Smooth muscle cell (in vitro differentiated cells): Measurements from ENCODE around the gene CSDE1. TPM values are rescaled to one million over a fixed set of nuclear protein-coding genes. Genes with fewer than 3 reads are reported as not detected.

Experiments
- DNase-seq: peaks from one replicate; lab custom pipeline; 2025; ENCODE audit not compliant: unreplicated experiment; lab: John Stamatoyannopoulos, UW
- H2AFZ ChIP-seq: fragments of 200-600 bp; sonication (generic); 2 replicates; pipeline ENCODE4 v1.6.0; 2016; ENCODE audit warnings: antibody characterized with exemption, low read depth, mild to moderate bottlenecking
- H3F3A ChIP-seq: fragments of 200-600 bp; sonication (generic); 2 replicates; pipeline ENCODE4 v1.6.0; 2017; ENCODE audit warnings: antibody characterized with exemption, low read depth
- H3K27ac ChIP-seq: fragments of 200-600 bp; sonication (generic); 2 replicates; pipeline ENCODE4 v1.5.1; 2016; ENCODE audit warnings: low read depth, mild to moderate bottlenecking
- H3K27me3 ChIP-seq: fragments of 200-600 bp; sonication (generic); 2 replicates; pipeline ENCODE4 v1.6.1; 2016; ENCODE audit warnings: low read depth, mild to moderate bottlenecking
- H3K36me3 ChIP-seq: fragments of 200-600 bp; sonication (generic); 2 replicates; pipeline ENCODE4 v1.5.1; 2016; ENCODE audit warnings: low read depth
- H3K4me1 ChIP-seq: fragments of 200-600 bp; sonication (generic); 2 replicates; pipeline ENCODE4 v1.5.1; 2016; ENCODE audit warnings: low read depth
- H3K4me2 ChIP-seq: fragments of 200-600 bp; sonication (generic); 2 replicates; pipeline ENCODE4 v1.6.0; 2016; ENCODE audit warnings: mild to moderate bottlenecking
- H3K4me3 ChIP-seq: fragments of 200-600 bp; sonication (generic); 2 replicates; pipeline ENCODE4 v1.5.1; 2016; ENCODE audit warnings: mild to moderate bottlenecking
- H3K79me2 ChIP-seq: fragments of 200-600 bp; sonication (generic); 2 replicates; pipeline ENCODE4 v1.6.0; 2016; ENCODE audit warnings: low read depth, mild to moderate bottlenecking
- H3K9ac ChIP-seq: fragments of 200-600 bp; sonication (generic); 2 replicates; pipeline ENCODE4 v1.6.0; 2016; ENCODE audit warnings: low read depth
- H3K9me3 ChIP-seq: fragments of 200-600 bp; sonication (generic); replicated peaks from 2 replicates; pipeline ENCODE4 v1.5.1; 2016; ENCODE audit warnings: low read depth
- H4K20me1 ChIP-seq: fragments of 200-600 bp; sonication (generic); 2 replicates; pipeline ENCODE4 v1.6.0; 2016; ENCODE audit warnings: low read depth
- CTCF ChIP-seq: fragments of 200-600 bp; sonication (generic); IDR thresholded peaks from 2 replicates; pipeline ENCODE4 v1.5.1; 2017; ENCODE audit warnings: borderline replicate concordance, mild to moderate bottlenecking, antibody characterized with exemption; ENCODE audit not compliant: insufficient read depth, poor library complexity, severe bottlenecking
- WGBS: methylation state at CpG from one replicate; pipeline ENCODE4 v1.1.7; 2016; ENCODE audit warnings: low lambda C conversion rate; 5-methylcytosine and 5-hydroxymethylcytosine counted together
- polyA plus RNA-seq: library from polyadenylated mRNA; unstranded; fragments of >200 nt; fragmentation: Nextera tagmentation; extraction: Ambion mirVana; gene quantifications from 2 replicates; pipeline ENCODE4 v1.2.1, GENCODE V29; 2016
- small RNA-seq: library from RNA; depleted of rRNA; stranded (forward); fragments of <200 nt; gene quantifications from one replicate; pipeline ENCODE3, GENCODE V24; 2014
- total RNA-seq: library from RNA; depleted of rRNA; stranded (reverse); fragments of >200 nt; gene quantifications from 2 replicates; pipeline ENCODE4 v1.2.3, GENCODE V29; 2014

Gene CSDE1
- total and polyA plus RNA-seq, 2 experiments from 2014 or later, result 173 to 768 TPM

- Histone ChIP-seq H3K9me3 (no peaks in the 10 kb centered on the region), H3F3A (no peaks in the 10 kb centered on the region), H3K4me2 (peak overlapping the region; percentile 87), H3K27me3 (no peaks in the 10 kb centered on the region), H2AFZ (no peak overlapping the region), H3K36me3 (no peaks in the 10 kb centered on the region), H3K9ac (peak overlapping the region; percentile 89), H3K4me3 (peak overlapping the region; percentile 69), H3K27ac (no peak overlapping the region), H3K4me1 (no peaks in the 10 kb centered on the region), H4K20me1 (no peaks in the 10 kb centered on the region), H3K79me2 (peaks cover 9% of the 10 kb centered on the region)
- WGBS, result 83% methylated on average over 4 of the region's 4 CpGs
- no peak for DNase-seq
- no peak for TF ChIP-seq CTCF
Measured at GRCh38 chr1:114668373-114668772, 89.4 kb downstream of the CSDE1 start.

- Histone ChIP-seq H3K27ac (no peak overlapping the region), H3K4me3 (no peak overlapping the region), H2AFZ (no peak overlapping the region), H3K9ac (no peak overlapping the region), H3K9me3 (no peaks in the 10 kb centered on the region), H3K4me1 (no peaks in the 10 kb centered on the region), H3K27me3 (no peaks in the 10 kb centered on the region), H3K4me2 (no peak overlapping the region), H3F3A (no peaks in the 10 kb centered on the region), H3K36me3 (no peaks in the 10 kb centered on the region), H4K20me1 (no peaks in the 10 kb centered on the region), H3K79me2 (peaks cover 9% of the 10 kb centered on the region)
- WGBS, result 86% methylated on average over 3 of the region's 3 CpGs
- no peak for TF ChIP-seq CTCF
- no peak for DNase-seq
Measured at GRCh38 chr1:114666954-114667353, 90.8 kb downstream of the CSDE1 start.

Small RNA genes lying within 50 kb of the gene (small RNA-seq; reads per million reads assigned to genes)
- gene RN7SL432P (not detected), gene RNY1P13 (not detected)

Other genes starting within 250 kb of the CSDE1 start
- gene TRIM33, start 246.8 kb downstream of the CSDE1 start, total RNA-seq, result 30.5 and 35.9 TPM in 2 replicates
- 12.0 and 22.7 TPM in 2 replicates for gene TRIM33, start 246.8 kb downstream of the CSDE1 start, polyA plus RNA-seq
- 49.3 and 65.5 TPM in 2 replicates for gene BCAS2, start 176.4 kb downstream of the CSDE1 start, total RNA-seq
- gene BCAS2, start 176.4 kb downstream of the CSDE1 start, polyA plus RNA-seq, result 57.0 and 61.2 TPM in 2 replicates
- gene DENND2C, start 87.9 kb downstream of the CSDE1 start, total RNA-seq, result 4.1 and 8.6 TPM in 2 replicates
- 1.4 and 2.9 TPM in 2 replicates for gene DENND2C, start 87.9 kb downstream of the CSDE1 start, polyA plus RNA-seq
- gene AMPD1, start 62.4 kb downstream of the CSDE1 start, total RNA-seq, result not detected in 2 replicates
- not detected in 2 replicates for gene AMPD1, start 62.4 kb downstream of the CSDE1 start, polyA plus RNA-seq
- 84.7 and 105 TPM in 2 replicates for gene NRAS, start 41.2 kb downstream of the CSDE1 start, total RNA-seq
- 31.4 and 37.0 TPM in 2 replicates for gene NRAS, start 41.2 kb downstream of the CSDE1 start, polyA plus RNA-seq
- gene SIKE1, start 22.7 kb upstream of the CSDE1 start, total RNA-seq, result 70.5 and 84.4 TPM in 2 replicates
- 37.0 and 54.8 TPM in 2 replicates for gene SIKE1, start 22.7 kb upstream of the CSDE1 start, polyA plus RNA-seq
- not detected in 2 replicates for gene SYCP1, start 96.9 kb upstream of the CSDE1 start, total RNA-seq
- not detected in 2 replicates for gene SYCP1, start 96.9 kb upstream of the CSDE1 start, polyA plus RNA-seq